ENCODE data around the gene TST. TPM values are rescaled to one million over a fixed set of nuclear protein-coding genes. Genes with fewer than 3 reads are reported as not detected.
A peak's percentile ranks its signal among the peaks of the same experiment; 100 is the strongest.

TST gene
- 10.4 TPM for total RNA-seq (ENCODE audit: unreplicated experiment)
- long read RNA-seq, partial matches to known transcripts, result 0 of 1 reads
- long read RNA-seq, other reads (novel, unspliced or antisense), result 0 of 1 reads

- H3K4me3 Mint-ChIP-seq (ENCODE audit: unreplicated experiment), result peak within 1 kb of the TSS; percentile 92
- no peaks in the 10 kb centered on the region for H3K36me3 Mint-ChIP-seq (ENCODE audit: unreplicated experiment)
- H3K27me3 Mint-ChIP-seq (ENCODE audit: unreplicated experiment), result no peaks in the 10 kb centered on the region
- DNase-seq, result peak; percentile 78
- H3K9me3 Mint-ChIP-seq (ENCODE audit: unreplicated experiment), result peaks cover 5% of the 10 kb centered on the region
- H3K27ac Mint-ChIP-seq (ENCODE audit: unreplicated experiment), result peak within 1 kb of the TSS; percentile 94
- TF ChIP-seq, protein P1, sequence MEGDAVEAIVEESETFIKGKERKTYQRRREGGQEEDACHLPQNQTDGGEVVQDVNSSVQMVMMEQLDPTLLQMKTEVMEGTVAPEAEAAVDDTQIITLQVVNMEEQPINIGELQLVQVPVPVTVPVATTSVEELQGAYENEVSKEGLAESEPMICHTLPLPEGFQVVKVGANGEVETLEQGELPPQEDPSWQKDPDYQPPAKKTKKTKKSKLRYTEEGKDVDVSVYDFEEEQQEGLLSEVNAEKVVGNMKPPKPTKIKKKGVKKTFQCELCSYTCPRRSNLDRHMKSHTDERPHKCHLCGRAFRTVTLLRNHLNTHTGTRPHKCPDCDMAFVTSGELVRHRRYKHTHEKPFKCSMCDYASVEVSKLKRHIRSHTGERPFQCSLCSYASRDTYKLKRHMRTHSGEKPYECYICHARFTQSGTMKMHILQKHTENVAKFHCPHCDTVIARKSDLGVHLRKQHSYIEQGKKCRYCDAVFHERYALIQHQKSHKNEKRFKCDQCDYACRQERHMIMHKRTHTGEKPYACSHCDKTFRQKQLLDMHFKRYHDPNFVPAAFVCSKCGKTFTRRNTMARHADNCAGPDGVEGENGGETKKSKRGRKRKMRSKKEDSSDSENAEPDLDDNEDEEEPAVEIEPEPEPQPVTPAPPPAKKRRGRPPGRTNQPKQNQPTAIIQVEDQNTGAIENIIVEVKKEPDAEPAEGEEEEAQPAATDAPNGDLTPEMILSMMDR (IDR thresholded peaks at IDR 0.05; ENCODE audit: partially characterized antibody, unreplicated experiment), result no peak
- H3K4me1 Mint-ChIP-seq (ENCODE audit: low read depth, unreplicated experiment), result peaks cover 9% of the 10 kb centered on the region
Measured at GRCh38 chr22:37019309-37020191, at the start of gene TST, which contains the start of gene MPST. Gene TST (minus strand): TSS chr22:37019447. CDS start chr22:37018732, 715 bp downstream. Gene MPST (plus strand): TSS chr22:37019742. CDS start chr22:37019837, 95 bp downstream.

- peak; percentile 64 for DNase-seq
- Mint-ChIP-seq H3K27me3 (ENCODE audit: unreplicated experiment) (peaks cover 8% of the 10 kb centered on the region), H3K4me1 (ENCODE audit: low read depth, unreplicated experiment) (peaks cover 6% of the 10 kb centered on the region), H3K4me3 (ENCODE audit: unreplicated experiment) (no peak overlapping the region), H3K27ac (ENCODE audit: unreplicated experiment) (no peak overlapping the region), H3K36me3 (ENCODE audit: unreplicated experiment) (no peaks in the 10 kb centered on the region), H3K9me3 (ENCODE audit: unreplicated experiment) (peaks cover 4% of the 10 kb centered on the region)
- TF ChIP-seq, protein P1 (IDR thresholded peaks at IDR 0.05; ENCODE audit: partially characterized antibody, unreplicated experiment), result no peak
Measured at GRCh38 chr22:37068859-37069258, 49.6 kb upstream of the TST start.

DNA sequence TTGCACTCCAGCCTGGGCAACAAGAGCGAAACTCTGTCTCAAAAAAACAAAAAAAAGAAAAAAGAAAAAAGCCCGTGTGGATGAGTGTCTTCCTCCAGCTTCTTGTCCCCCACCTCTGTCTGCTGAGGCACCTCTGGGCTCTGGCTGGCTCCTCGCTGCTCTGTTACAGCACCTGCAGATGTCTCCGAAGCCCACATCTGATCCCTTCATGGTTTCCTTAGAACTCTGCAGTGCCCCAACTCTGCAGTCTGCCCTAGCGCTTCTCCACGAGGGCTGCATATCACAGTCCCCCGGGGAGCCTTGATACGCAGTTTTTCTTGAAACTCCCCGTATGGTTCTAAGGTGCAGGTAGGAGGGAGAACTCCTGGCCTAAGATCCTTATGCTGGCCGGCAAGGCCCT lies 48.2 kb upstream of the TST start:
- no peak overlapping the region for H3K4me3 Mint-ChIP-seq (ENCODE audit: unreplicated experiment)
- DNase-seq, result no peak
- no peak overlapping the region for H3K27ac Mint-ChIP-seq (ENCODE audit: unreplicated experiment)

GRCh38 chr22:37065961-37066360 lies 46.7 kb upstream of the TST start:
- H3K4me1 Mint-ChIP-seq (ENCODE audit: low read depth, unreplicated experiment), result peaks cover 7% of the 10 kb centered on the region
- peaks cover 6% of the 10 kb centered on the region for H3K9me3 Mint-ChIP-seq (ENCODE audit: unreplicated experiment)
- H3K4me3 Mint-ChIP-seq (ENCODE audit: unreplicated experiment), result no peak overlapping the region
- no peaks in the 10 kb centered on the region for H3K36me3 Mint-ChIP-seq (ENCODE audit: unreplicated experiment)
- H3K27me3 Mint-ChIP-seq (ENCODE audit: unreplicated experiment), result peaks cover 10% of the 10 kb centered on the region
- TF ChIP-seq, protein P1 (IDR thresholded peaks at IDR 0.05; ENCODE audit: partially characterized antibody, unreplicated experiment), result no peak
- DNase-seq, result no peak
- H3K27ac Mint-ChIP-seq (ENCODE audit: unreplicated experiment), result no peak overlapping the region

More for the DNA sequence above, 48.2 kb upstream of the TST start:
- H3K4me1 Mint-ChIP-seq (ENCODE audit: low read depth, unreplicated experiment), result peaks cover 7% of the 10 kb centered on the region
- peaks cover 10% of the 10 kb centered on the region for H3K27me3 Mint-ChIP-seq (ENCODE audit: unreplicated experiment)
- TF ChIP-seq, protein P1 (IDR thresholded peaks at IDR 0.05; ENCODE audit: partially characterized antibody, unreplicated experiment), result no peak
- H3K9me3 Mint-ChIP-seq (ENCODE audit: unreplicated experiment), result peaks cover 4% of the 10 kb centered on the region
- no peaks in the 10 kb centered on the region for H3K36me3 Mint-ChIP-seq (ENCODE audit: unreplicated experiment)

DNA sequence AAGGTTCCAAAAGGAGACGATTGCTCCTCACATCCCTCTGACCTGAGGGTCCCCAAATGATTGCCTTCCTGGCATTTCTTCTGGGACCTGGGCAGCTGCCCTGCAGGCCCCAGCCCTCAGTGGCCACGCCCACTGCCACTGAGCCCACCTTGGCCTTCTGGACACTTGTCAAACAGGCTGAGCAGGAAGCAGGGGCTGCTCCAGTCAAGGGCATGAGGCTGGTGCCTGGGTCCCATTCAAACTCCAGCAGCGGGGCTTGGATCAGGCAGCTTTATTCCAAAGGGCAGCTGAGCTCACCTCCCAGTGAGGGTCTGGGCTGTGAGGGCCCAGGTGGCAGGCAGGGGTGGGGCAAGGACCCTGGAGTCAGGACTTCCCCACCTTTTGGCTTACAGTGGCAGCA lies 45.9 kb upstream of the TST start:
- no peaks in the 10 kb centered on the region for H3K36me3 Mint-ChIP-seq (ENCODE audit: unreplicated experiment)
- H3K27me3 Mint-ChIP-seq (ENCODE audit: unreplicated experiment), result peaks cover 10% of the 10 kb centered on the region
- H3K4me1 Mint-ChIP-seq (ENCODE audit: low read depth, unreplicated experiment), result peaks cover 7% of the 10 kb centered on the region
- TF ChIP-seq, protein P1 (IDR thresholded peaks at IDR 0.05; ENCODE audit: partially characterized antibody, unreplicated experiment), result no peak
- H3K4me3 Mint-ChIP-seq (ENCODE audit: unreplicated experiment), result no peak overlapping the region
- DNase-seq, result no peak
- no peak overlapping the region for H3K27ac Mint-ChIP-seq (ENCODE audit: unreplicated experiment)
- H3K9me3 Mint-ChIP-seq (ENCODE audit: unreplicated experiment), result peaks cover 6% of the 10 kb centered on the region
